ENCODE measurements around the gene CTNNBL1.
A peak's percentile ranks its signal among the peaks of the same experiment; 100 is the strongest.

The CTNNBL1 gene

GRCh38 chr20:37749620-37750403 is 56.0 kb downstream of the CTNNBL1 start:
- Mint-ChIP-seq H3K36me3 (peaks cover 17% of the 10 kb centered on the region), H3K4me1 (peaks cover 15% of the 10 kb centered on the region), H3K27me3 (no peaks in the 10 kb centered on the region), H3K9me3 (no peaks in the 10 kb centered on the region), H3K4me3 (no peak overlapping the region), H3K27ac (no peak overlapping the region)
- no peak for DNase-seq (ENCODE audit: low spot score in 2 of 2)
- peak; percentile 66 for ATAC-seq (ENCODE audit: low read depth)

GRCh38 chr20:37755665-37756064 is 61.8 kb downstream of the CTNNBL1 start:
- no peaks in the 10 kb centered on the region for H3K27me3 Mint-ChIP-seq
- H3K4me1 Mint-ChIP-seq = peaks cover 15% of the 10 kb centered on the region
- peaks cover 26% of the 10 kb centered on the region for H3K36me3 Mint-ChIP-seq
- ATAC-seq (ENCODE audit: low read depth) (no peak), DNase-seq (ENCODE audit: low spot score in 2 of 2) (no peak)
- peak overlapping the region; percentile 46 for H3K27ac Mint-ChIP-seq
- no peaks in the 10 kb centered on the region for H3K9me3 Mint-ChIP-seq
- no peak overlapping the region for H3K4me3 Mint-ChIP-seq

GRCh38 chr20:37756234-37756633 is 62.4 kb downstream of the CTNNBL1 start:
- Mint-ChIP-seq H3K27ac (peak overlapping the region; percentile 46), H3K4me3 (no peak overlapping the region), H3K4me1 (peaks cover 15% of the 10 kb centered on the region), H3K9me3 (no peaks in the 10 kb centered on the region), H3K36me3 (peaks cover 26% of the 10 kb centered on the region), H3K27me3 (no peaks in the 10 kb centered on the region)
- DNase-seq (ENCODE audit: low spot score in 2 of 2) (no peak), ATAC-seq (ENCODE audit: low read depth) (no peak)

- peaks cover 31% of the 10 kb centered on the region for H3K36me3 Mint-ChIP-seq
- H3K27me3 Mint-ChIP-seq = no peaks in the 10 kb centered on the region
- H3K27ac Mint-ChIP-seq = peak overlapping the region; percentile 46
- H3K4me1 Mint-ChIP-seq = peaks cover 20% of the 10 kb centered on the region
- peak in 1 of 2 donors; percentile 17 for DNase-seq (ENCODE audit: low spot score in 2 of 2)
- H3K4me3 Mint-ChIP-seq = no peak overlapping the region
- ATAC-seq (ENCODE audit: low read depth) = peak; percentile 74
- no peaks in the 10 kb centered on the region for H3K9me3 Mint-ChIP-seq
Measured at GRCh38 chr20:37757550-37757949, 63.7 kb downstream of the CTNNBL1 start.

GRCh38 chr20:37758332-37758731 is 64.5 kb downstream of the CTNNBL1 start:
- ATAC-seq (ENCODE audit: low read depth) (no peak), DNase-seq (ENCODE audit: low spot score in 2 of 2) (no peak)
- Mint-ChIP-seq H3K27me3 (no peaks in the 10 kb centered on the region), H3K4me1 (peaks cover 20% of the 10 kb centered on the region), H3K4me3 (no peak overlapping the region), H3K36me3 (peaks cover 31% of the 10 kb centered on the region), H3K27ac (peak overlapping the region; percentile 52), H3K9me3 (no peaks in the 10 kb centered on the region)

GRCh38 chr20:37759052-37759553 is 65.3 kb downstream of the CTNNBL1 start:
- Mint-ChIP-seq H3K36me3 (peaks cover 26% of the 10 kb centered on the region), H3K9me3 (no peaks in the 10 kb centered on the region), H3K27me3 (no peaks in the 10 kb centered on the region), H3K27ac (no peak overlapping the region), H3K4me3 (no peak overlapping the region), H3K4me1 (peaks cover 20% of the 10 kb centered on the region)
- no peak for ATAC-seq (ENCODE audit: low read depth)
- no peak for DNase-seq (ENCODE audit: low spot score in 2 of 2)

GRCh38 chr20:37759761-37760209 is 66.0 kb downstream of the CTNNBL1 start:
- H3K4me1 Mint-ChIP-seq = peaks cover 20% of the 10 kb centered on the region
- peaks cover 28% of the 10 kb centered on the region for H3K36me3 Mint-ChIP-seq
- H3K27me3 Mint-ChIP-seq = no peaks in the 10 kb centered on the region
- no peaks in the 10 kb centered on the region for H3K9me3 Mint-ChIP-seq
- DNase-seq (ENCODE audit: low spot score in 2 of 2) (no peak), ATAC-seq (ENCODE audit: low read depth) (no peak)
- no peak overlapping the region for H3K27ac Mint-ChIP-seq
- no peak overlapping the region for H3K4me3 Mint-ChIP-seq

GRCh38 chr20:37760322-37760721 is 66.5 kb downstream of the CTNNBL1 start:
- Mint-ChIP-seq H3K36me3 (peaks cover 33% of the 10 kb centered on the region), H3K27me3 (no peaks in the 10 kb centered on the region), H3K9me3 (no peaks in the 10 kb centered on the region), H3K4me3 (no peak overlapping the region), H3K4me1 (peaks cover 20% of the 10 kb centered on the region), H3K27ac (no peak overlapping the region)
- ATAC-seq (ENCODE audit: low read depth) (no peak), DNase-seq (ENCODE audit: low spot score in 2 of 2) (no peak)

- DNase-seq (ENCODE audit: low spot score in 2 of 2) (no peak), ATAC-seq (ENCODE audit: low read depth) (no peak)
- Mint-ChIP-seq H3K36me3 (peaks cover 35% of the 10 kb centered on the region), H3K9me3 (no peaks in the 10 kb centered on the region), H3K27ac (no peak overlapping the region), H3K4me1 (peaks cover 10% of the 10 kb centered on the region), H3K4me3 (no peak overlapping the region), H3K27me3 (no peaks in the 10 kb centered on the region)
Measured at GRCh38 chr20:37762716-37763485, 69.1 kb downstream of the CTNNBL1 start.

- Mint-ChIP-seq H3K27me3 (no peaks in the 10 kb centered on the region), H3K27ac (no peak overlapping the region), H3K36me3 (peaks cover 40% of the 10 kb centered on the region), H3K4me1 (peaks cover 10% of the 10 kb centered on the region), H3K4me3 (no peak overlapping the region), H3K9me3 (no peaks in the 10 kb centered on the region)
- no peak for DNase-seq (ENCODE audit: low spot score in 2 of 2)
- no peak for ATAC-seq (ENCODE audit: low read depth)
Measured at GRCh38 chr20:37764333-37764935, 70.6 kb downstream of the CTNNBL1 start.

- Mint-ChIP-seq H3K4me3 (no peak overlapping the region), H3K36me3 (peaks cover 31% of the 10 kb centered on the region), H3K9me3 (no peaks in the 10 kb centered on the region), H3K4me1 (peaks cover 11% of the 10 kb centered on the region), H3K27ac (peak overlapping the region; percentile 19), H3K27me3 (no peaks in the 10 kb centered on the region)
- ATAC-seq (ENCODE audit: low read depth) (no peak), DNase-seq (ENCODE audit: low spot score in 2 of 2) (no peak)
Measured at GRCh38 chr20:37770908-37771307, 77.1 kb downstream of the CTNNBL1 start.

- no peaks in the 10 kb centered on the region for H3K9me3 Mint-ChIP-seq
- H3K4me1 Mint-ChIP-seq = peaks cover 24% of the 10 kb centered on the region
- no peaks in the 10 kb centered on the region for H3K27me3 Mint-ChIP-seq
- peak overlapping the region; percentile 78 for H3K27ac Mint-ChIP-seq
- peaks cover 21% of the 10 kb centered on the region for H3K36me3 Mint-ChIP-seq
- no peak overlapping the region for H3K4me3 Mint-ChIP-seq
- ATAC-seq (ENCODE audit: low read depth) (no peak), DNase-seq (ENCODE audit: low spot score in 2 of 2) (no peak)
Measured at GRCh38 chr20:37773291-37773826, 79.5 kb downstream of the CTNNBL1 start.

- DNase-seq (ENCODE audit: low spot score in 2 of 2) = no peak
- H3K4me1 Mint-ChIP-seq = peaks cover 24% of the 10 kb centered on the region
- H3K27me3 Mint-ChIP-seq = no peaks in the 10 kb centered on the region
- no peaks in the 10 kb centered on the region for H3K9me3 Mint-ChIP-seq
- H3K4me3 Mint-ChIP-seq = no peak overlapping the region
- H3K27ac Mint-ChIP-seq = peak overlapping the region; percentile 78
- peak; percentile 56 for ATAC-seq (ENCODE audit: low read depth)
- peaks cover 25% of the 10 kb centered on the region for H3K36me3 Mint-ChIP-seq
Measured at GRCh38 chr20:37774156-37774555, 80.3 kb downstream of the CTNNBL1 start.

- Mint-ChIP-seq H3K9me3 (no peaks in the 10 kb centered on the region), H3K27me3 (no peaks in the 10 kb centered on the region), H3K27ac (no peak overlapping the region), H3K36me3 (peaks cover 27% of the 10 kb centered on the region), H3K4me1 (peaks cover 24% of the 10 kb centered on the region), H3K4me3 (no peak overlapping the region)
- DNase-seq (ENCODE audit: low spot score in 2 of 2) (no peak), ATAC-seq (ENCODE audit: low read depth) (no peak)
Measured at GRCh38 chr20:37775200-37775599, 81.4 kb downstream of the CTNNBL1 start.
